H1 (cell line): Measurements from ENCODE around the gene WFDC12. TPM values are rescaled to one million over a fixed set of nuclear protein-coding genes. Genes with fewer than 3 reads are reported as not detected.

Source experiments
- CTCF ChIA-PET: fragments of 300-600 bp; sonication (Branson Sonifier 250); formaldehyde crosslinking; loops from one replicate; lab custom pipeline; 2021; ENCODE audit not compliant: partially characterized antibody; lab: Charles Lee
- POLR2A ChIA-PET: fragments of 300-600 bp; sonication (Branson Sonifier 250); formaldehyde crosslinking; loops from one replicate; lab custom pipeline; 2021; ENCODE audit warnings: inconsistent platforms; ENCODE audit not compliant: partially characterized antibody; lab: Charles Lee
- DNase-seq, 2 experiments: peaks; one replicate each; pipeline versions ENCODE4 v3.0.0 to v3.0.0-alpha.2; 2010 to 2022; ENCODE audit warnings: low spot score in 2 of 2, low read depth in 1 of 2, mixed read lengths in 1 of 2
- FAIRE-seq: peaks from 2 replicates; lab custom pipeline; 2011; peaks lifted over from hg19 to GRCh38; lab: Jason Lieb, UNC
- H2AFZ ChIP-seq: 2 replicates; pipeline ENCODE4 v1.8.1; 2012; ENCODE audit warnings: low read length, inconsistent platforms
- H2AK5ac ChIP-seq: 2 replicates; pipeline ENCODE4 v1.6.1; 2013; ENCODE audit warnings: low read depth, low read length
- H2BK120ac ChIP-seq: replicated peaks from 2 replicates; pipeline ENCODE3; 2013; ENCODE audit warnings: low read depth, low read length, inconsistent platforms
- H2BK12ac ChIP-seq: 2 replicates; pipeline ENCODE4 v1.6.1; 2013; ENCODE audit warnings: low read depth, low read length
- H2BK15ac ChIP-seq: 2 replicates; pipeline ENCODE4 v1.6.1; 2013; ENCODE audit warnings: low read length
- H2BK20ac ChIP-seq: 2 replicates; pipeline ENCODE4 v1.6.1; 2013; ENCODE audit warnings: low read length
- H2BK5ac ChIP-seq: 2 replicates; pipeline ENCODE4 v1.6.1; 2013; ENCODE audit warnings: low read depth, low read length
- H3K14ac ChIP-seq: 2 replicates; pipeline ENCODE4 v1.6.1; 2013; ENCODE audit warnings: inconsistent platforms; ENCODE audit not compliant: insufficient read length
- H3K18ac ChIP-seq: 2 replicates; pipeline ENCODE4 v1.6.1; 2013; ENCODE audit warnings: low read length; ENCODE audit errors: extremely low read depth
- H3K23ac ChIP-seq: 2 replicates; pipeline ENCODE4 v1.6.1; 2013; ENCODE audit warnings: inconsistent platforms; ENCODE audit not compliant: insufficient read length
- H3K23me2 ChIP-seq: 2 replicates; pipeline ENCODE4 v1.6.1; 2013; ENCODE audit warnings: low read depth, low read length
- H3K27ac ChIP-seq: 2 replicates; pipeline ENCODE4 v1.6.1; 2011; ENCODE audit warnings: low read depth, low read length, inconsistent platforms
- H3K27me3 ChIP-seq, 4 experiments: replicated peaks in 1 of 4; 1 replicate in 1 of 4; 2 replicates in 3 of 4; pipeline versions ENCODE4 v1.6.1 to v1.8.1; 2011 to 2013; ENCODE audit warnings: low read length in 3 of 4, mild to moderate bottlenecking in 3 of 4, inconsistent platforms in 2 of 4, mixed read lengths in 2 of 4, moderate library complexity in 1 of 4; ENCODE audit not compliant: control insufficient read depth in 3 of 4, insufficient read depth in 3 of 4; ENCODE audit errors: extremely low read depth in 1 of 4
- H3K36me3 ChIP-seq, 4 experiments: 2 replicates each; pipeline versions ENCODE4 v1.6.1 to v1.8.1; 2011 to 2013; ENCODE audit warnings: mild to moderate bottlenecking in 4 of 4, low read length in 3 of 4, moderate library complexity in 2 of 4, control low read depth in 1 of 4, inconsistent platforms in 1 of 4; ENCODE audit not compliant: insufficient read depth in 4 of 4, control insufficient read depth in 2 of 4
- H3K4ac ChIP-seq: replicated peaks from 2 replicates; pipeline ENCODE3; 2013; ENCODE audit warnings: low read length, low read depth, mixed read lengths, inconsistent platforms; ENCODE audit not compliant: insufficient read length
- H3K4me1 ChIP-seq, 4 experiments: replicated peaks in 1 of 4; 1 replicate in 1 of 4; 2 replicates in 3 of 4; pipeline versions ENCODE4 v1.6.1 to v1.8.1; 2011 to 2013; ENCODE audit warnings: low read length in 3 of 4, inconsistent platforms in 2 of 4, mixed read lengths in 1 of 4; ENCODE audit not compliant: insufficient read depth in 4 of 4, control insufficient read depth in 3 of 4
- H3K4me2 ChIP-seq, 2 experiments: 2 replicates each; pipeline versions ENCODE4 v1.6.1 to v1.8.1; 2011 to 2013; ENCODE audit warnings: low read depth in 2 of 2, low read length in 2 of 2, control low read depth in 1 of 2, inconsistent platforms in 1 of 2, mild to moderate bottlenecking in 1 of 2; ENCODE audit not compliant: insufficient read depth in 1 of 2
- H3K4me3 ChIP-seq, 4 experiments: fragments of 200-600, 300-600 bp in 1 of 4; sonication (generic), shearing (Covaris generic), sonication (Bioruptor Twin) in 1 of 4; 2 replicates each; pipeline versions ENCODE4 v1.5.1 to v1.8.1; 2011 to 2016; ENCODE audit warnings: low read length in 4 of 4, low read depth in 3 of 4, control low read depth in 2 of 4, inconsistent platforms in 2 of 4, mild to moderate bottlenecking in 2 of 4, mixed read lengths in 1 of 4, moderate library complexity in 1 of 4; ENCODE audit not compliant: insufficient read depth in 2 of 4; ENCODE audit errors: extremely low read depth in 1 of 4
- H3K56ac ChIP-seq: replicated peaks from 2 replicates; pipeline ENCODE3; 2013; ENCODE audit warnings: low read depth, mild to moderate bottlenecking, mixed read lengths, low read length, inconsistent platforms; ENCODE audit not compliant: insufficient read length
- H3K79me1 ChIP-seq: 2 replicates; pipeline ENCODE4 v1.6.1; 2013; ENCODE audit warnings: low read depth, low read length, control low read depth
- H3K79me2 ChIP-seq, 2 experiments: 2 replicates each; pipeline versions ENCODE4 v1.6.1 to v1.8.1; 2012 to 2013; ENCODE audit warnings: low read length in 2 of 2, mild to moderate bottlenecking in 2 of 2, inconsistent platforms in 1 of 2; ENCODE audit not compliant: insufficient read depth in 2 of 2, control insufficient read depth in 1 of 2
- H3K9ac ChIP-seq, 4 experiments: replicated peaks in 1 of 4; 1 replicate in 1 of 4; 2 replicates in 3 of 4; pipeline versions ENCODE4 v1.6.1 to v1.8.1; 2011 to 2013; ENCODE audit warnings: low read depth in 3 of 4, low read length in 3 of 4, control low read depth in 2 of 4, mild to moderate bottlenecking in 2 of 4, moderate library complexity in 2 of 4, inconsistent platforms in 1 of 4; ENCODE audit errors: extremely low read depth in 1 of 4
- H3K9me3 ChIP-seq, 2 experiments: 2 replicates each; pipeline versions ENCODE4 v1.6.1 to v1.8.1; 2012 to 2013; ENCODE audit warnings: mild to moderate bottlenecking in 2 of 2, moderate library complexity in 2 of 2, control low read depth in 1 of 2, inconsistent platforms in 1 of 2, low read depth in 1 of 2, low read length in 1 of 2, mixed read lengths in 1 of 2; ENCODE audit not compliant: insufficient read depth in 2 of 2
- H4K20me1 ChIP-seq, 2 experiments: replicated peaks in 1 of 2; 2 replicates each; pipeline versions ENCODE3 to v1.8.1; 2011 to 2013; ENCODE audit warnings: inconsistent platforms in 2 of 2, low read length in 2 of 2, mild to moderate bottlenecking in 1 of 2; ENCODE audit not compliant: insufficient read depth in 2 of 2, control insufficient read depth in 1 of 2
- H4K5ac ChIP-seq: 2 replicates; pipeline ENCODE4 v1.6.1; 2013; ENCODE audit warnings: low read length, low read depth, mixed read lengths, inconsistent platforms; ENCODE audit not compliant: insufficient read length
- H4K8ac ChIP-seq: 2 replicates; pipeline ENCODE4 v1.8.0; 2013; ENCODE audit warnings: mild to moderate bottlenecking, moderate library complexity, low read length, inconsistent platforms; ENCODE audit not compliant: insufficient read depth; ENCODE audit errors: extremely low read depth
- H4K91ac ChIP-seq: replicated peaks from 2 replicates; pipeline ENCODE3; 2013; ENCODE audit warnings: low read length, mixed read lengths, inconsistent platforms; ENCODE audit not compliant: insufficient read length
- CEBPB ChIP-seq: IDR thresholded peaks from 2 replicates; pipeline ENCODE4 v1.6.1; 2012; ENCODE audit warnings: low read depth, low read length
- CREB1 ChIP-seq: IDR thresholded peaks from 2 replicates; pipeline ENCODE4 v1.6.1; 2012; ENCODE audit warnings: inconsistent platforms
- POLR2AphosphoS5 ChIP-seq: IDR thresholded peaks from 2 replicates; pipeline ENCODE4 v1.6.1; 2011; ENCODE audit warnings: low read depth, low read length
- RFX5 ChIP-seq: IDR thresholded peaks from 2 replicates; pipeline ENCODE4 v1.6.1; 2011; ENCODE audit warnings: low read depth, low read length, improper control_type of control experiment, borderline replicate concordance
- SIN3A ChIP-seq, 2 experiments: IDR thresholded peaks in 1 of 2; conservative IDR thresholded peaks in 1 of 2; 2 replicates each; pipeline ENCODE4 v1.6.1; 2011 to 2012; ENCODE audit warnings: low read length in 2 of 2, improper control_type of control experiment in 1 of 2, low read depth in 1 of 2, mild to moderate bottlenecking in 1 of 2
- SP1 ChIP-seq: IDR thresholded peaks from 2 replicates; pipeline ENCODE4 v1.6.1; 2011; ENCODE audit warnings: low read depth, low read length
- TAF1 ChIP-seq: IDR thresholded peaks from 2 replicates; pipeline ENCODE4 v1.6.1; 2011; ENCODE audit warnings: mild to moderate bottlenecking, low read depth, low read length
- YY1 ChIP-seq: IDR thresholded peaks from 2 replicates; pipeline ENCODE4 v1.6.1; 2011; ENCODE audit warnings: low read depth, mild to moderate bottlenecking, low read length
- WGBS, 2 experiments: shearing (Covaris generic) in 1 of 2; methylation state at CpG; one replicate each; pipeline versions ENCODE4 v1.1.6 to v1.1.7; 2013 to 2015; ENCODE audit warnings: low lambda C conversion rate in 2 of 2, mixed read lengths in 2 of 2, inconsistent platforms in 1 of 2, low coverage in 1 of 2, missing lambda C conversion rate in 1 of 2; ENCODE audit not compliant: insufficient replicate concordance in 2 of 2, insufficient coverage in 1 of 2, insufficient read length in 1 of 2; ENCODE audit errors: extremely low coverage in 1 of 2, missing lambda C conversion rate in 1 of 2; 5-methylcytosine and 5-hydroxymethylcytosine counted together
- polyA plus RNA-seq, 7 experiments: library from polyadenylated mRNA; depleted of rRNA in 3 of 7; stranded (reverse) in 5 of 7; unstranded in 2 of 7; fragments of >200 nt in 5 of 7; fragments of 200-250 nt in 2 of 7; gene quantifications; 1 replicate in 5 of 7; 2 replicates in 1 of 7; 4 replicates in 1 of 7; pipeline versions ENCODE4 v1.2.1 to v1.2.3, GENCODE V29; 2011 to 2013; ENCODE audit warnings: missing spikeins in 2 of 7, mixed read lengths in 2 of 7
- total RNA-seq: library from RNA; stranded (reverse); fragmentation: NEBNext Ultra II Directional; extraction: Animal tissue kit (Norgen Biotek cat#: 25700); gene quantifications from 2 replicates; pipeline ENCODE4 v1.2.1, GENCODE V29; 2021

Gene WFDC12
- total and polyA plus RNA-seq, 2 of the 8 experiments (the other 6 are each of a cell fraction or from before 2014, with no cell fraction given), result not detected

- no peaks in the 10 kb centered on the region; a peak in 1 of 7 replicates for H3K4me1 ChIP-seq
- no peaks in the 10 kb centered on the region for H4K20me1 ChIP-seq
- H2BK12ac ChIP-seq, result no peak overlapping the region
- CTCF ChIA-PET, result interaction anchor here (0.7 to 2.7 kb wide), 4 partner anchors 9 to 117 kb away, joined by 3 to 17 read pairs (median 9); no protein-coding TSS in a partner anchor
- no peak overlapping the region for H4K91ac ChIP-seq
- no peaks in the 10 kb centered on the region for H3K79me1 ChIP-seq
- H3K36me3 ChIP-seq, result no peaks in the 10 kb centered on the region
- H3K23ac ChIP-seq, result no peak overlapping the region
- 0 out of 4 replicates have a peak, but pooled peaks cover 0 to 7% of the 10 kb centered on the region in 2 experiments for H3K9me3 ChIP-seq
- no peaks in the 10 kb centered on the region for H3K23me2 ChIP-seq
- no peak overlapping the region for H3K4ac ChIP-seq
- POLR2A ChIA-PET, result no interaction called here
- no peak overlapping the region for H3K18ac ChIP-seq
- no peak overlapping the region for H2BK20ac ChIP-seq
- H2BK15ac ChIP-seq, result no peak overlapping the region
- H3K9ac ChIP-seq, result no peak overlapping the region
- H3K79me2 ChIP-seq, result no peaks in the 10 kb centered on the region
- no peak overlapping the region for H2BK5ac ChIP-seq
- H3K4me2 ChIP-seq, result no peak overlapping the region
- H3K14ac ChIP-seq, result no peak overlapping the region
- H2AFZ ChIP-seq, result no peak overlapping the region
- H3K27ac ChIP-seq, result no peak overlapping the region
- H3K56ac ChIP-seq, result no peak overlapping the region
- WGBS, 2 experiments, result 84% methylated on average over 2 of the region's 2 CpGs; no CpG with 5 or more reads in 1 of the 2 experiments
- DNase-seq (no peak), FAIRE-seq (no peak)
- no peak overlapping the region for H4K8ac ChIP-seq
- no peak overlapping the region for H3K4me3 ChIP-seq
- H2AK5ac ChIP-seq, result no peak overlapping the region
- H4K5ac ChIP-seq, result no peak overlapping the region
- no peaks in the 10 kb centered on the region; a peak in 1 of 7 replicates for H3K27me3 ChIP-seq
- no peak overlapping the region for H2BK120ac ChIP-seq
- no peak for TF ChIP-seq CREB1
- no peak for TF ChIP-seq TAF1
- no peak for TF ChIP-seq SIN3A (conservative IDR thresholded peaks at IDR 0.05 in 1 of 2, IDR thresholded peaks at IDR 0.05 in 1 of 2; ENCODE audit: low read depth in 1 of 2, low read length in 2 of 2)
- no peak for TF ChIP-seq RFX5
- TF ChIP-seq CEBPB, result no peak
- TF ChIP-seq SP1, result no peak
- TF ChIP-seq YY1, result no peak
- no peak for TF ChIP-seq POLR2AphosphoS5
These were observed 4.6 kb downstream of the WFDC12 start for GRCh38 chr20:45119556-45120266.
